Coronary artery (tissue), 2 donors: Measurements from ENCODE around the gene TPGS1.
"Not testable (repeated sequence)": the region's sequence is repeated elsewhere in the genome, so short reads cannot be mapped to it uniquely, and the experiment has no call there.

ENCODE experiments used
- DNase-seq: peaks from one replicate; pipeline ENCODE4 v3.0.0-alpha.2; 2017; ENCODE audit warnings: low spot score
- H3K27ac ChIP-seq, 2 donors: fragments of 200-600 bp; sonication (generic); one replicate each; pipeline ENCODE4 v1.5.1; 2016 to 2019
- H3K4me3 ChIP-seq: fragments of 200-600 bp; sonication (generic); 2 replicates; pipeline ENCODE4 v1.5.1; 2016; ENCODE audit warnings: mild to moderate bottlenecking, moderate library complexity
- CTCF ChIP-seq: fragments of 200-600 bp; sonication (generic); IDR thresholded peaks from one replicate; pipeline ENCODE4 v1.5.1; 2019; ENCODE audit warnings: antibody characterized with exemption

The TPGS1 gene

GRCh38 chr19:478976-479375, 28.3 kb upstream of the TPGS1 start:
- H3K4me3 ChIP-seq: no peak overlapping the region
- no peak for DNase-seq
- TF ChIP-seq CTCF: no peak
- no peak overlapping the region for H3K27ac ChIP-seq

GRCh38 chr19:480016-480855, 27.1 kb upstream of the TPGS1 start:
- H3K4me3 ChIP-seq: peak overlapping the region; percentile 52
- H3K27ac ChIP-seq: no peak overlapping the region
- TF ChIP-seq CTCF: no peak

GRCh38 chr19:481100-481499, 26.2 kb upstream of the TPGS1 start:
- DNase-seq, H3K27ac ChIP-seq, H3K4me3 ChIP-seq: not testable (repeated sequence)

More at GRCh38 chr19:480016-480855, 27.1 kb upstream of the TPGS1 start:
- DNase-seq: no peak

GRCh38 chr19:482186-483041, 24.9 kb upstream of the TPGS1 start:
- no peak for TF ChIP-seq CTCF
- Histone ChIP-seq H3K4me3 (no peak overlapping the region), H3K27ac (no peak overlapping the region)
- no peak for DNase-seq

GRCh38 chr19:483332-484072, 23.8 kb upstream of the TPGS1 start:
- Histone ChIP-seq H3K4me3 (no peak overlapping the region), H3K27ac (no peak overlapping the region)
- DNase-seq: no peak
- no peak for TF ChIP-seq CTCF

- no peak for DNase-seq
- no peak for TF ChIP-seq CTCF
- H3K27ac ChIP-seq: no peak overlapping the region
- no peak overlapping the region for H3K4me3 ChIP-seq
Measured at GRCh38 chr19:484494-484893, 22.8 kb upstream of the TPGS1 start.

GRCh38 chr19:485077-485476, 22.2 kb upstream of the TPGS1 start:
- Histone ChIP-seq H3K27ac (no peak overlapping the region), H3K4me3 (no peak overlapping the region)
- TF ChIP-seq CTCF: no peak
- no peak for DNase-seq
